Measurements from ENCODE around the gene GDF7. TPM values are rescaled to one million over a fixed set of nuclear protein-coding genes. Genes with fewer than 3 reads are reported as not detected.

The GDF7 gene
- total RNA-seq, 4 donors from 2014 or later, result 0.12 to 1.1 (median 0.25) TPM

DNA sequence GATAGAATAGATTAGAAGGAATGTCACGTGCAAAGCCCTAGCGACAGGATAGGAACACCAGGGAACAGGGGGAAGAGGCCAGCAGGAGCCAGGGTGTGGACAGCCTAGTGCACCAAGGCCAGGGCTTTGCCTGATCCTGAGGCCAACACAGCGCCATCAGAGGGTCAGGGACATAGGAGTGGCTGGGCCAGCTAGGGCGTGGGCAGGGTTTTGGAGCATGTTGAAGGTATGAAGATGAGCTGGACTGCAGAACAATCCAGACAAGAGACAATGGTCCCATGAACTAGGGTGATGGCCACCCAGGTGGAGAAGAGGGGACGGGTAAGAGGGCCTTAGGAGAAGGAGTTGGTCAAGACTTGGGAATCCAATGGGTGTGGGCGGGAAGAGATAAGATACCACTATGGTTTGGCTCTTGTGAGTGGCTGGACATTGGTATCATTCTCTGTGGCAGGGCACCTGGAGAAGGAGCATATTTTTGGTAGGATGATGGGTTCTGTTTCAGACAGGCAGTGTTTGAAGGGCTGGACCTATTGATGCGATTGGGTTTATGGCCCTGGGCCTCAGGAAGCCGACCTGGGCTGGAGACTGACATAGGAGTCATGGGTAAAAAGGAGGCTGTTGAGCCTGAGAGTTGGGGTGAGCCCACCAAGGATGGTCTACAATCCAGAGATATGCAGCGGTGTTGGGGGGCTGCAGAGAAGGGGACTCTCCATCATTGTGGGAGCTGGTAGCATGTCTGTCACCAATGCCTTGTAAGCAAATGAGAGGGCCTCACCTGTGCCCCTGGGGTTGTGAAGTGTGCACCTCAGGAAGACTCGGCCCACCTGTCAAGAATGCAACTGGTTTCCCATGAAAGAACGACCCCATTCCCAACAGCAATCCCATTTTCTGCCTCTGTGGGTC, 14.0 kb upstream of the GDF7 start:
- TF ChIP-seq, protein P1, sequence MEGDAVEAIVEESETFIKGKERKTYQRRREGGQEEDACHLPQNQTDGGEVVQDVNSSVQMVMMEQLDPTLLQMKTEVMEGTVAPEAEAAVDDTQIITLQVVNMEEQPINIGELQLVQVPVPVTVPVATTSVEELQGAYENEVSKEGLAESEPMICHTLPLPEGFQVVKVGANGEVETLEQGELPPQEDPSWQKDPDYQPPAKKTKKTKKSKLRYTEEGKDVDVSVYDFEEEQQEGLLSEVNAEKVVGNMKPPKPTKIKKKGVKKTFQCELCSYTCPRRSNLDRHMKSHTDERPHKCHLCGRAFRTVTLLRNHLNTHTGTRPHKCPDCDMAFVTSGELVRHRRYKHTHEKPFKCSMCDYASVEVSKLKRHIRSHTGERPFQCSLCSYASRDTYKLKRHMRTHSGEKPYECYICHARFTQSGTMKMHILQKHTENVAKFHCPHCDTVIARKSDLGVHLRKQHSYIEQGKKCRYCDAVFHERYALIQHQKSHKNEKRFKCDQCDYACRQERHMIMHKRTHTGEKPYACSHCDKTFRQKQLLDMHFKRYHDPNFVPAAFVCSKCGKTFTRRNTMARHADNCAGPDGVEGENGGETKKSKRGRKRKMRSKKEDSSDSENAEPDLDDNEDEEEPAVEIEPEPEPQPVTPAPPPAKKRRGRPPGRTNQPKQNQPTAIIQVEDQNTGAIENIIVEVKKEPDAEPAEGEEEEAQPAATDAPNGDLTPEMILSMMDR (IDR thresholded peaks at IDR 0.05), result no peak
- ATAC-seq (ENCODE audit: low FRiP score) (no peak), DNase-seq (ENCODE audit: low spot score) (no peak)

DNA sequence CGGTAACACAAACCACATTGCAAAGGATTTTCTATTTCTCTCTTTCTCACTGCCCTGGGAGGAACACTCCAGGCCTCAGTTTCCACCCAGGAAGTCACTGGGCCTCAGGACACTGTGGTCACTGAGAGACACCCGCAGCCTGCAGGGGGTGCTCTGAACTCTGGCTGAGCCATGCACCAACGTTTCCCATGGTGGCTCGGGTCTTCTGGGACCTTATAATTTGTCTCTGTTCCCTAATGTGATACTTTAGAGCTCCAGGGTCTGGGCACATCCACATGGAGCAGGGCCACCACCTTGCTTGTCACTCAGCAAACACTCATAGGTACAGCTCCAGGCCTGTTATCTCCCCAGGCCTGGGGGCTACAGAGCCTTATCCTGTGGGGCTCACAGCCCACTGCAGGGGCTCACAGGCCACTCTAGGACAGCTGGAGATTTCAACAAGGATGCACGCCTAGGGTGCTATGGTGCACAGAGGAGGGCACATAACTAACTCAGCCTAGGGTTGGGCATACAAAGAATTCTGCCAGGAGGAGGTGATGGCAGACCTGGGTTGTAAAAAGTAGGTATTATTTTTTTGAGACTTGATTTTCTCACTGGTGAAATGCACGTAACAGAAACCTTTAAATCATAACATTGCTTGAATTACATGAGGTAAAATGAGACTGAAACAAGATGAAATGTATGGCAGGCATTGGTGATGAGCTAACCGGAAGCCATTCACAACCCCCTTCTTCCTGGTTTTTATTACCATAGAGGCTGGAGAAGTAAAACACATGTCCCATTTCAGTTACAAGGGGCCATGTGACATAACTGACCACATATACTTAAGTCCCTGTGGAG, 13.0 kb upstream of the GDF7 start:
- ATAC-seq (ENCODE audit: low FRiP score) (no peak), DNase-seq (ENCODE audit: low spot score) (no peak)
- TF ChIP-seq, protein P1 (IDR thresholded peaks at IDR 0.05), result no peak

- no peak for DNase-seq (ENCODE audit: low spot score)
Observed at GRCh38 chr2:20654535-20654813, 12.5 kb upstream of the GDF7 start.

DNA sequence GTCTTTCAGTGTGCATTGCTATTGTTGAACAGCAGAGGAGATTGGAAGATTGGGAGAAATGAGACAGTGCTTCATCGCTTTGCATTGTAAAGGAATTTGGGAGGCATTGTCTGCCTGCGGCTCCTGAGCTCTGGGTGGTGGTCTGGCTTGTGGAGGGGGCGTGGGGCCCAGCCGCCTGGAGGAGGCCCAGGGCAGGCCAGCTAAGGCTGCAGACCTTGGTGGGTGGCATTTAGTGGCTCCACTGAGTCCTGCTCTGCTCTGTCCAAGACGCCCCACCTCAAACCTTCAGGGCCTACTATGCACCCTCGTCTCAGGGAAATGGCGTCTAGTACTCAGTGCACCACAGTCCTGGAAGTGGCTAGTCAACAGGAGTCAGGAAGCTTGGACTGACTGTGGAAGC, 10.4 kb upstream of the GDF7 start:
- no peak for DNase-seq (ENCODE audit: low spot score)
- TF ChIP-seq, protein P1 (IDR thresholded peaks at IDR 0.05), result no peak
- ATAC-seq (ENCODE audit: low FRiP score), result no peak

More at GRCh38 chr2:20654535-20654813, 12.5 kb upstream of the GDF7 start:
- ATAC-seq (ENCODE audit: low FRiP score), result no peak
- TF ChIP-seq, protein P1 (IDR thresholded peaks at IDR 0.05), result no peak

GRCh38 chr2:20657522-20658235, 9.3 kb upstream of the GDF7 start:
- ATAC-seq (ENCODE audit: low FRiP score) (no peak), DNase-seq (ENCODE audit: low spot score) (no peak)

More at GRCh38 chr2:20657522-20658235, 9.3 kb upstream of the GDF7 start:
- TF ChIP-seq, protein P1 (IDR thresholded peaks at IDR 0.05), result no peak

Measured in omental fat pad (tissue), 4 donors.